Neural cell (in vitro differentiated cells): ENCODE data around the gene PDE4D. TPM values are rescaled to one million over a fixed set of nuclear protein-coding genes. Genes with fewer than 3 reads are reported as not detected.

ENCODE experiments used
- H2AFZ ChIP-seq: fragments of 200-600, 300-800 bp; sonication (generic), shearing (Covaris generic); 2 replicates; pipeline ENCODE4 v1.6.0; 2014; ENCODE audit warnings: low read depth, mild to moderate bottlenecking, antibody characterized with exemption, low read length, moderate library complexity
- H3F3A ChIP-seq: fragments of 200-600 bp; shearing (Covaris generic); 2 replicates; pipeline ENCODE4 v1.6.1; 2016; ENCODE audit warnings: mild to moderate bottlenecking, moderate library complexity, mixed read lengths, antibody characterized with exemption, low read length; ENCODE audit not compliant: insufficient read depth, poor library complexity, severe bottlenecking
- H3K27ac ChIP-seq: fragments of 200-600, 300-800 bp; sonication (generic), shearing (Covaris generic); 2 replicates; pipeline ENCODE4 v1.5.1; 2014; ENCODE audit warnings: mild to moderate bottlenecking, low read length, moderate library complexity
- H3K27me3 ChIP-seq: fragments of 300-800, 200-600 bp; sonication (generic), shearing (Covaris generic); 2 replicates; pipeline ENCODE4 v1.6.0; 2014; ENCODE audit warnings: mild to moderate bottlenecking, low read depth, low read length, moderate library complexity; ENCODE audit not compliant: insufficient read depth
- H3K36me3 ChIP-seq: fragments of 300-800, 200-600 bp; sonication (generic), shearing (Covaris generic); 2 replicates; pipeline ENCODE4 v1.5.1; 2014; ENCODE audit warnings: mild to moderate bottlenecking, antibody characterized with exemption, low read length, moderate library complexity; ENCODE audit not compliant: insufficient read depth
- H3K4me2 ChIP-seq: fragments of 300-800, 200-600 bp; sonication (generic), shearing (Covaris generic); 2 replicates; pipeline ENCODE4 v1.6.0; 2014; ENCODE audit warnings: mild to moderate bottlenecking, low read length
- H3K4me3 ChIP-seq: fragments of 300-800, 200-600 bp; sonication (generic), shearing (Covaris generic); 2 replicates; pipeline ENCODE4 v1.5.1; 2014; ENCODE audit warnings: mild to moderate bottlenecking, low read length, moderate library complexity
- H3K79me2 ChIP-seq: fragments of 200-600 bp; shearing (Covaris generic); replicated peaks from 2 replicates; pipeline ENCODE4 v1.6.0; 2014; ENCODE audit warnings: mild to moderate bottlenecking, low read length, moderate library complexity; ENCODE audit not compliant: insufficient read depth
- H3K9ac ChIP-seq: fragments of 300-800, 200-600 bp; sonication (generic), shearing (Covaris generic); 2 replicates; pipeline ENCODE4 v1.6.1; 2016; ENCODE audit warnings: mild to moderate bottlenecking, low read length, mixed read lengths
- H3K9me2 ChIP-seq: fragments of 200-600 bp; shearing (Covaris generic); 2 replicates; pipeline ENCODE4 v1.6.1; 2016; ENCODE audit warnings: mild to moderate bottlenecking, low read length, mixed read lengths; ENCODE audit not compliant: insufficient read depth
- H3K9me3 ChIP-seq: fragments of 200-600, 300-800 bp; sonication (generic), shearing (Covaris generic); 2 replicates; pipeline ENCODE4 v1.6.1; 2016; ENCODE audit warnings: mild to moderate bottlenecking, mixed run types, low read length, moderate library complexity, mixed read lengths
- H4K20me1 ChIP-seq: fragments of 200-600 bp; shearing (Covaris generic); 2 replicates; pipeline ENCODE4 v1.6.1; 2016; ENCODE audit warnings: mild to moderate bottlenecking, mixed run types; ENCODE audit not compliant: insufficient read depth
- CTCF ChIP-seq: fragments of 450-650 bp; IDR thresholded peaks from 2 replicates; pipeline ENCODE4 v1.5.1; 2014; ENCODE audit warnings: antibody characterized with exemption, mild to moderate bottlenecking, moderate library complexity; ENCODE audit not compliant: poor library complexity, severe bottlenecking
- EP300 ChIP-seq: fragments of 450-650 bp; conservative IDR thresholded peaks from 2 replicates; pipeline ENCODE4 v1.6.1; 2014; ENCODE audit warnings: antibody characterized with exemption, mild to moderate bottlenecking, moderate library complexity; ENCODE audit not compliant: poor library complexity, severe bottlenecking
- EZH2 ChIP-seq: fragments of 200-600, 300-800 bp; shearing (Covaris generic), sonication (generic); IDR thresholded peaks from 2 replicates; pipeline ENCODE4 v1.6.1; 2014; ENCODE audit warnings: antibody characterized with exemption, low read length, borderline replicate concordance, mild to moderate bottlenecking; ENCODE audit not compliant: insufficient read depth, poor library complexity, severe bottlenecking
- MXI1 ChIP-seq: fragments of 450-650 bp; conservative IDR thresholded peaks from 2 replicates; pipeline ENCODE4 v1.6.1; 2014; ENCODE audit warnings: antibody characterized with exemption, mild to moderate bottlenecking; ENCODE audit not compliant: poor library complexity, severe bottlenecking
- POLR2AphosphoS5 ChIP-seq: IDR thresholded peaks from 2 replicates; pipeline ENCODE4 v1.6.1; 2012
- RAD21 ChIP-seq: fragments of 450-650 bp; conservative IDR thresholded peaks from 2 replicates; pipeline ENCODE4 v1.6.1; 2014; ENCODE audit warnings: antibody characterized with exemption, mild to moderate bottlenecking, moderate library complexity
- REST ChIP-seq: IDR thresholded peaks from 2 replicates; pipeline ENCODE4 v1.6.1; 2012; ENCODE audit warnings: borderline replicate concordance
- SMC3 ChIP-seq: fragments of 450-650 bp; conservative IDR thresholded peaks from 2 replicates; pipeline ENCODE4 v1.6.1; 2014; ENCODE audit warnings: antibody characterized with exemption, mild to moderate bottlenecking, moderate library complexity; ENCODE audit not compliant: poor library complexity
- TAF1 ChIP-seq: IDR thresholded peaks from 2 replicates; pipeline ENCODE4 v1.6.1; 2012; ENCODE audit warnings: low read depth
- polyA plus RNA-seq: library from polyadenylated mRNA; depleted of rRNA; stranded (reverse); fragments of >200 nt; gene quantifications from 2 replicates; pipeline ENCODE4 v1.2.3, GENCODE V29; 2014

PDE4D gene
- polyA plus RNA-seq, 1 donor from 2014 or later, result 42.8 TPM

- H3K9ac ChIP-seq, result no peak overlapping the region
- TF ChIP-seq POLR2AphosphoS5 (no peak), MXI1 (no peak), RAD21 (no peak), SMC3 (no peak), REST (no peak), EP300 (no peak), CTCF (no peak), EZH2 (no peak), TAF1 (no peak)
- no peak overlapping the region for H3K4me3 ChIP-seq
- no peak overlapping the region for H2AFZ ChIP-seq
- no peaks in the 10 kb centered on the region for H3K79me2 ChIP-seq
- no peaks in the 10 kb centered on the region for H3K9me3 ChIP-seq
- H3K27ac ChIP-seq, result no peak overlapping the region
- H3K4me2 ChIP-seq, result no peak overlapping the region
- H3K9me2 ChIP-seq, result no peaks in the 10 kb centered on the region
- no peaks in the 10 kb centered on the region for H3F3A ChIP-seq
- no peaks in the 10 kb centered on the region for H4K20me1 ChIP-seq
- no peaks in the 10 kb centered on the region for H3K27me3 ChIP-seq
- no peaks in the 10 kb centered on the region for H3K36me3 ChIP-seq
These were observed 552.9 kb downstream of the PDE4D start for GRCh38 chr5:59340637-59341036.

GRCh38 chr5:59337240-59337639 lies 556.3 kb downstream of the PDE4D start:
- Histone ChIP-seq H3K27me3 (no peaks in the 10 kb centered on the region), H3K9me3 (no peaks in the 10 kb centered on the region), H4K20me1 (no peaks in the 10 kb centered on the region), H3K79me2 (no peaks in the 10 kb centered on the region), H3K4me3 (no peak overlapping the region), H2AFZ (no peak overlapping the region), H3K9ac (no peak overlapping the region), H3K36me3 (no peaks in the 10 kb centered on the region), H3K9me2 (no peaks in the 10 kb centered on the region), H3F3A (no peaks in the 10 kb centered on the region), H3K27ac (no peak overlapping the region), H3K4me2 (no peak overlapping the region)
- no peak for TF ChIP-seq SMC3
- TF ChIP-seq EZH2, result no peak
- TF ChIP-seq MXI1, result no peak
- TF ChIP-seq POLR2AphosphoS5, result no peak
- TF ChIP-seq EP300, result no peak
- no peak for TF ChIP-seq TAF1
- no peak for TF ChIP-seq RAD21
- TF ChIP-seq CTCF, result no peak
- no peak for TF ChIP-seq REST
